ENCODE data around the gene ADAMTSL3.

The ADAMTSL3 gene

GRCh38 chr15:83982748-83983147 is 328.8 kb downstream of the ADAMTSL3 start:
- no peak for DNase-seq (ENCODE audit: low spot score)
- Histone ChIP-seq H3K9me3 (ENCODE audit: severe bottlenecking) (peaks cover 4% of the 10 kb centered on the region), H3K27me3 (ENCODE audit: insufficient read depth, poor library complexity, severe bottlenecking) (no peaks in the 10 kb centered on the region), H3K27ac (ENCODE audit: poor library complexity, severe bottlenecking) (no peak overlapping the region), H3K4me1 (ENCODE audit: insufficient read depth, poor library complexity, severe bottlenecking) (peaks cover 4% of the 10 kb centered on the region), H3K36me3 (ENCODE audit: low read depth) (no peaks in the 10 kb centered on the region), H3K4me3 (ENCODE audit: severe bottlenecking) (no peak overlapping the region)
- no peak for TF ChIP-seq CTCF (IDR thresholded peaks at IDR 0.05; ENCODE audit: poor library complexity, severe bottlenecking)
- ATAC-seq (ENCODE audit: low read depth) = no peak

GRCh38 chr15:83983634-83984458 is 329.9 kb downstream of the ADAMTSL3 start:
- Histone ChIP-seq H3K27me3 (ENCODE audit: insufficient read depth, poor library complexity, severe bottlenecking) (no peaks in the 10 kb centered on the region), H3K36me3 (ENCODE audit: low read depth) (no peaks in the 10 kb centered on the region), H3K9me3 (ENCODE audit: severe bottlenecking) (peaks cover 4% of the 10 kb centered on the region), H3K4me3 (ENCODE audit: severe bottlenecking) (no peak overlapping the region), H3K4me1 (ENCODE audit: insufficient read depth, poor library complexity, severe bottlenecking) (peaks cover 4% of the 10 kb centered on the region), H3K27ac (ENCODE audit: poor library complexity, severe bottlenecking) (no peak overlapping the region)
- DNase-seq (ENCODE audit: low spot score) (no peak), ATAC-seq (ENCODE audit: low read depth) (no peak)
- TF ChIP-seq CTCF (IDR thresholded peaks at IDR 0.05; ENCODE audit: poor library complexity, severe bottlenecking) = no peak

GRCh38 chr15:83984601-83985000 is 330.7 kb downstream of the ADAMTSL3 start:
- no peak for TF ChIP-seq CTCF (IDR thresholded peaks at IDR 0.05; ENCODE audit: poor library complexity, severe bottlenecking)
- no peaks in the 10 kb centered on the region for H3K36me3 ChIP-seq (ENCODE audit: low read depth)
- peaks cover 4% of the 10 kb centered on the region for H3K4me1 ChIP-seq (ENCODE audit: insufficient read depth, poor library complexity, severe bottlenecking)
- ATAC-seq (ENCODE audit: low read depth) (no peak), DNase-seq (ENCODE audit: low spot score) (no peak)
- H3K4me3 ChIP-seq (ENCODE audit: severe bottlenecking) = no peak overlapping the region
- H3K27ac ChIP-seq (ENCODE audit: poor library complexity, severe bottlenecking) = no peak overlapping the region
- H3K9me3 ChIP-seq (ENCODE audit: severe bottlenecking) = peaks cover 4% of the 10 kb centered on the region
- no peaks in the 10 kb centered on the region for H3K27me3 ChIP-seq (ENCODE audit: insufficient read depth, poor library complexity, severe bottlenecking)

GRCh38 chr15:83991163-83991562 is 337.2 kb downstream of the ADAMTSL3 start:
- no peak for DNase-seq (ENCODE audit: low spot score)

More at GRCh38 chr15:83991163-83991562, 337.2 kb downstream of the ADAMTSL3 start:
- Histone ChIP-seq H3K27me3 (ENCODE audit: insufficient read depth, poor library complexity, severe bottlenecking) (no peaks in the 10 kb centered on the region), H3K4me1 (ENCODE audit: insufficient read depth, poor library complexity, severe bottlenecking) (no peaks in the 10 kb centered on the region), H3K4me3 (ENCODE audit: severe bottlenecking) (no peak overlapping the region), H3K9me3 (ENCODE audit: severe bottlenecking) (no peaks in the 10 kb centered on the region), H3K36me3 (ENCODE audit: low read depth) (no peaks in the 10 kb centered on the region), H3K27ac (ENCODE audit: poor library complexity, severe bottlenecking) (no peak overlapping the region)
- no peak for ATAC-seq (ENCODE audit: low read depth)
- no peak for TF ChIP-seq CTCF (IDR thresholded peaks at IDR 0.05; ENCODE audit: poor library complexity, severe bottlenecking)
